ENCODE measurements around the gene S100A7.
A peak's percentile ranks its signal among the peaks of the same experiment; 100 is the strongest.
"Not testable (repeated sequence)": the region's sequence is repeated elsewhere in the genome, so short reads cannot be mapped to it uniquely, and the experiment has no call there.

The S100A7 gene

GRCh38 chr1:153422450-153423068 is 37.9 kb downstream of the S100A7 start:
- H3K9me3 Mint-ChIP-seq = no peaks in the 10 kb centered on the region
- DNase-seq = peak; percentile 94
- no peaks in the 10 kb centered on the region for H3K36me3 Mint-ChIP-seq (ENCODE audit: low read depth)
- no peak overlapping the region for H3K27ac Mint-ChIP-seq
- H3K4me1 Mint-ChIP-seq = no peaks in the 10 kb centered on the region
- no peak overlapping the region for H3K4me3 Mint-ChIP-seq
- TF ChIP-seq CTCF (IDR thresholded peaks at IDR 0.05) = no peak
- peaks cover 19% of the 10 kb centered on the region for H3K27me3 Mint-ChIP-seq (ENCODE audit: low read depth, poor library complexity)

GRCh38 chr1:153420306-153420705 is 40.1 kb downstream of the S100A7 start:
- DNase-seq = no peak
- Mint-ChIP-seq H3K9me3 (no peaks in the 10 kb centered on the region), H3K27ac (no peak overlapping the region), H3K27me3 (ENCODE audit: low read depth, poor library complexity) (peaks cover 23% of the 10 kb centered on the region), H3K4me1 (no peaks in the 10 kb centered on the region), H3K4me3 (no peak overlapping the region), H3K36me3 (ENCODE audit: low read depth) (no peaks in the 10 kb centered on the region)
- TF ChIP-seq CTCF (IDR thresholded peaks at IDR 0.05) = no peak

GRCh38 chr1:153419436-153419793 is 41.0 kb downstream of the S100A7 start:
- not testable (repeated sequence) for H3K27ac Mint-ChIP-seq; H3K36me3 Mint-ChIP-seq (ENCODE audit: low read depth); H3K4me3 Mint-ChIP-seq; H3K9me3 Mint-ChIP-seq; H3K4me1 Mint-ChIP-seq; DNase-seq
- peaks cover 19% of the 10 kb centered on the region for H3K27me3 Mint-ChIP-seq (ENCODE audit: low read depth, poor library complexity)

DNA sequence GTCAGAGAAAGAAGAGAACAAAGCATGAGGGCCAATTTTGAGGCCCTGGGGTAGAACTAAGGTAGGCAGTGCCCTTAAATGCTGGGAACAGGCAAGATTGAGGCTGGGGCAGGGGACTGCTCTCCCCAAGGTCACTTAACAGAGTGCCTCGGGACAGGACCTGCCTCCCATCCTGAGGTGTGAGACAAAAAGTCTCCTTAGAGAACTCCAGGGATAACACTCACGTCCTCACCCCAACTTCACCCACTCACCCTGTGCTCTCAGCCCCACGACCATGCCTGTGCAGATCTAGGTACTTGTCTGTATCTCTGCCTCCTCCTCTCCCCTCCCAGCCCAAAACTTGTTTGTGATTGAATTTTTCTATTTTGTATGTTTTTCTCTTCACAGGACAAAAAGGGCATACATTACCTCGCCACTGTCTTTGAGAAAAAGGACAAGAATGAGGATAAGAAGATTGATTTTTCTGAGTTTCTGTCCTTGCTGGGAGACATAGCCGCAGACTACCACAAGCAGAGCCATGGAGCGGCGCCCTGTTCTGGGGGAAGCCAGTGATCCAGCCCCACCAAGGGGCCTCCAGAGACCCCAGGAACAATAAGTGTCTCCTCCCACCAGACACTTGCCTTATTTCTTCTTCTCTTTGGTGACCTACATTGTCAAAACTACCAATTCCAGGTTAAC is 41.6 kb downstream of the S100A7 start:
- peaks cover 19% of the 10 kb centered on the region for H3K27me3 Mint-ChIP-seq (ENCODE audit: low read depth, poor library complexity)
- DNase-seq; H3K36me3 Mint-ChIP-seq (ENCODE audit: low read depth); H3K9me3 Mint-ChIP-seq; H3K4me1 Mint-ChIP-seq; H3K27ac Mint-ChIP-seq; H3K4me3 Mint-ChIP-seq: not testable (repeated sequence)

- no peak overlapping the region for H3K27ac Mint-ChIP-seq
- no peak for DNase-seq
- TF ChIP-seq CTCF (IDR thresholded peaks at IDR 0.05) = no peak
- H3K36me3 Mint-ChIP-seq (ENCODE audit: low read depth) = no peaks in the 10 kb centered on the region
- H3K4me1 Mint-ChIP-seq = no peaks in the 10 kb centered on the region
- H3K9me3 Mint-ChIP-seq = peaks cover 6% of the 10 kb centered on the region
- no peak overlapping the region for H3K4me3 Mint-ChIP-seq
- H3K27me3 Mint-ChIP-seq (ENCODE audit: low read depth, poor library complexity) = peaks cover 19% of the 10 kb centered on the region
Observed at GRCh38 chr1:153417136-153417888, 43.1 kb downstream of the S100A7 start.

GRCh38 chr1:153415850-153416570 is 44.4 kb downstream of the S100A7 start, which contains the start of gene S100A7A:
Gene S100A7A (plus strand): TSS chr1:153416520. CDS start chr1:153418083, 1,563 bp downstream.
- DNase-seq = no peak
- no peak for TF ChIP-seq CTCF (IDR thresholded peaks at IDR 0.05)
- no peaks in the 10 kb centered on the region for H3K36me3 Mint-ChIP-seq (ENCODE audit: low read depth)
- no peaks in the 10 kb centered on the region for H3K4me1 Mint-ChIP-seq
- H3K27me3 Mint-ChIP-seq (ENCODE audit: low read depth, poor library complexity) = peaks cover 25% of the 10 kb centered on the region
- H3K9me3 Mint-ChIP-seq = peaks cover 14% of the 10 kb centered on the region
- no peak within 1 kb of the TSS for H3K27ac Mint-ChIP-seq
- H3K4me3 Mint-ChIP-seq = no peak within 1 kb of the TSS

GRCh38 chr1:153413961-153414360 is 46.5 kb downstream of the S100A7 start:
- not testable (repeated sequence) for H3K4me1 Mint-ChIP-seq; H3K27ac Mint-ChIP-seq; H3K4me3 Mint-ChIP-seq; H3K36me3 Mint-ChIP-seq (ENCODE audit: low read depth); DNase-seq
- Mint-ChIP-seq H3K27me3 (ENCODE audit: low read depth, poor library complexity) (peaks cover 33% of the 10 kb centered on the region), H3K9me3 (peaks cover 24% of the 10 kb centered on the region)

Data from nephron progenitor cell (in vitro differentiated cells).